Fibroblast of pulmonary artery (primary cell): ENCODE measurements around the gene CFAP74.

Source experiments
- DNase-seq: peaks from one replicate; pipeline ENCODE4 v3.0.0-alpha.2; 2010; ENCODE audit warnings: low read depth
- H3K4me3 ChIP-seq: replicated peaks from 2 replicates; pipeline ENCODE4 v1.5.1; 2011; ENCODE audit warnings: low read depth, mild to moderate bottlenecking, control low read depth, low read length, moderate library complexity
- CTCF ChIP-seq: IDR thresholded peaks from 2 replicates; pipeline ENCODE4 v1.5.1; 2011; ENCODE audit warnings: mild to moderate bottlenecking, control low read depth, low read length, inconsistent platforms; ENCODE audit errors: missing control alignments

The CFAP74 gene

DNA sequence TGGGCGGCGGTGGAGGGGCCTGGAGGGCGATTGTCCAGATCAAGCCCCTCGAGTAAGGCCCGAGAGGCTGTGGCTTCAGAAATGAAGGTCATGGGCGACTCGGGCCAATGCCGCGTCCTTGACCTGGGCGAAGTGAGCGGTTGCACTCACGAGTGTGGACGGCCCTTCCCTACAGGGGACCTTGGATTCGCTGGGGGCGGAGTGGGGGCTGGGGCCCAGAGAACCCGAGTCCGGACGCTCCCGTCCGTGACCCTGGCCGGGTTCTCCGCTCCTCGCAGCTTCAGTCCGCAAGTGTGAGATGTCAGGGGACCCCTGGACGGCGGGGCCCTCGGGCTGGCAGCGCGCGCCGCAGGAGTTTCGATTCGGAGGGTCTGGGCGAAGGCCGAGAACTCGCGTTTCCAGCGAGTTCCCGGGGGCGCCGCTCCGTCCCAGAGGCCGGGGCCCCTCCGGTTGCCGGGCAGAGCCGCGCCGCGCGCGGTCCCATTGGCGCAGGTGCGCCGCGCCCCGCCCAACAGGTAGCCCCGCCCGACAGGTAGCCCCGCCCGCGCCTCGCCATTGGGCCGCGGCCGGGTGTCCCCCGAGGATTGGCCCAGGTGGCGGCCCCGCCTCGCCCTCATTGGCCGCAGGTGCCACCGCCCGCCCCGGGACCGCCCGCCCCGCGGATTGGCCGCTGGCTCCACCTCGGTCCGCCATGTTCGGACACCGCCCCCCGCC is 46.3 kb upstream of the CFAP74 start, which contains the start of gene PRKCZ:
TSS of gene PRKCZ (plus strand) at position 694 of the 714 bp plus-strand sequence. CDS start 220 bp downstream, outside the sequence.
- TF ChIP-seq CTCF = no peak
- no peak within 1 kb of the TSS for H3K4me3 ChIP-seq
- no peak for DNase-seq

GRCh38 chr1:2049225-2049717 is 45.7 kb upstream of the CFAP74 start:
- DNase-seq = no peak
- TF ChIP-seq CTCF = peak; percentile 19
- no peak overlapping the region for H3K4me3 ChIP-seq

- DNase-seq = no peak
- H3K4me3 ChIP-seq = no peak overlapping the region
- no peak for TF ChIP-seq CTCF
Observed at GRCh38 chr1:2047749-2048729, 44.5 kb upstream of the CFAP74 start.

DNA sequence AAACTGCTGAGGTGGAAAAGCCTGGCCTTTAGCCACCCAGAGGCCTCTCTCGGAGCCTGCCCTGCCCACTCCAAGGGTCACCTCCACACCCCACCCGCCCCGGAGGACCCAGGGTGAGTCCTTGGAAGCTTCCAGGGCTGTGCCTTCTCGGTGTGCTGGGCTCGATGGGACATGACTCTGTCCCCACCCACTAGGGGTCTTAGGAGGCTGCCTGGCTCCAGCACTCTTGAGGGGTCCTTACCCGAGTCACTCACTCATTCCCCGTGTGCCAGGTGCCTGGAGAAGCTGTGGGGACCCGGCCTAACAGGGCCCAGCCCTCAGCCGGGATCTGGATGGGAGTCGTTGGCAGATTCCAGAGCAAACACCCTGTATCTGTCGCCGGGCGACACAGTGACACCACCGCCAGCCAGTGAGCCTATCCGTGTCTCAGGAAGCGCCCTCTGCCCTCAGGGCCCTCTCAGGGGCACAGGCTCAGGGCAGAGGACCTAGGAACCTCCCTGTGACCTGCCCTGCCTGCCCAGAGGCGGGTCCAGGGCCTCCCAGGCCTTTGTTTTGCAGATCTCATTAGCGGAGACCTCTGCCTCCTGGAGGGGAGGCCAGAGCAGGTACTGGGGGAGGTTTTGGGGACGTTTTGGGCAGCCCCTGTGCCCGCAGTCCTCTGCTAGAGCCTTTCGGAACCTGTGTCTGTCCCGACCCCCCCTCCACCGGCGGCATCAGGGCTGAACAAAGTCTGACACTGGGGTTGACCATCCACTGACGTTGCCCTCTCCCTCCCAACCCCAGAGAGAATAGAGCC is 43.6 kb upstream of the CFAP74 start:
- no peak for TF ChIP-seq CTCF
- no peak for DNase-seq
- no peak overlapping the region for H3K4me3 ChIP-seq

DNA sequence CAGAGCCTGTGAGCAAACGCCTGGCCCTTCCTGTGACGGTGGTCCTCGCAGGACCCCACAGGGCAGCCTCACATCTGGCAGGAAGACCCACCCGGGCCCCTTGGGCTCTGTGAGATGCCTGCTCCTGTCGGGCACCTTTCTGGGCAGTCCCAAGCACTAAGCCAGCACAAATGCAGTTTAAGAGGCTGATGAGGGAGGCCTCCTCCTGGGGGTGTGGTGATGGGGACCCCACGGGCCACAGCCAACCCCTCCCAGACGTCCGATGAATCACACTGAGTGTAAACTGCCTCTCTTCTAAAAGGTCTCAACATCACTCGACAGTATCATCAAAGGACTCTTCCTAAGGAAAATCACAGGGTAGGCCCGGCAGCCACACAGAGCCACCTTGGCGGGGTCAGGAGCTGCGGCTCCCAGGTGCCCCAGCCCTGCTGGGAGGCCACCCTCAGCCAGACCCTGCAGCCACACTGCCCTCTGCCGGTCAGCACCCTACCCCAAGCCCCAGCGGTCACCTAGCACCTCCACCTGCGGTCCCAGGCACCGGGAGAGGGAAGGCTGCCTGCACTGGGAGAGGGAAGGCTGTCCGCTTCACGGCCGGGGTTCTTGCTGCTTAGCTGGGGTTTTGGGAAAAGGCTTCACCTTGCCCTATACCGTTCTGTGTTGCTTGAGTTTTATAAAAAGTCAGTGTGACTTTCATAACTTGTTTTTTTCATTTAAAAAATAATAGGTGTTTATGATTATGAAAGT is 42.8 kb upstream of the CFAP74 start:
- peak; percentile 29 for DNase-seq
- TF ChIP-seq CTCF = peak; percentile 72

GRCh38 chr1:2045468-2046173 is 42.0 kb upstream of the CFAP74 start:
- no peak for TF ChIP-seq CTCF
- peak; percentile 50 for DNase-seq
- H3K4me3 ChIP-seq = no peak overlapping the region

More for the DNA sequence above, 42.8 kb upstream of the CFAP74 start:
- H3K4me3 ChIP-seq = no peak overlapping the region
